Stimulated activated CD4-positive, alpha-beta T cell treated with anti-CD3 and anti-CD28 coated beads, Interleukin-2, amount 100 ng/mL, for 48 hours (primary cell): ENCODE results near the gene SYNE2.
"Not testable (repeated sequence)": the region's sequence is repeated elsewhere in the genome, so short reads cannot be mapped to it uniquely, and the experiment has no call there.

Experiments
- DNase-seq, 2 donors: peaks; one replicate each; pipeline ENCODE4 v3.0.0-alpha.2; 2020

The SYNE2 gene

DNA sequence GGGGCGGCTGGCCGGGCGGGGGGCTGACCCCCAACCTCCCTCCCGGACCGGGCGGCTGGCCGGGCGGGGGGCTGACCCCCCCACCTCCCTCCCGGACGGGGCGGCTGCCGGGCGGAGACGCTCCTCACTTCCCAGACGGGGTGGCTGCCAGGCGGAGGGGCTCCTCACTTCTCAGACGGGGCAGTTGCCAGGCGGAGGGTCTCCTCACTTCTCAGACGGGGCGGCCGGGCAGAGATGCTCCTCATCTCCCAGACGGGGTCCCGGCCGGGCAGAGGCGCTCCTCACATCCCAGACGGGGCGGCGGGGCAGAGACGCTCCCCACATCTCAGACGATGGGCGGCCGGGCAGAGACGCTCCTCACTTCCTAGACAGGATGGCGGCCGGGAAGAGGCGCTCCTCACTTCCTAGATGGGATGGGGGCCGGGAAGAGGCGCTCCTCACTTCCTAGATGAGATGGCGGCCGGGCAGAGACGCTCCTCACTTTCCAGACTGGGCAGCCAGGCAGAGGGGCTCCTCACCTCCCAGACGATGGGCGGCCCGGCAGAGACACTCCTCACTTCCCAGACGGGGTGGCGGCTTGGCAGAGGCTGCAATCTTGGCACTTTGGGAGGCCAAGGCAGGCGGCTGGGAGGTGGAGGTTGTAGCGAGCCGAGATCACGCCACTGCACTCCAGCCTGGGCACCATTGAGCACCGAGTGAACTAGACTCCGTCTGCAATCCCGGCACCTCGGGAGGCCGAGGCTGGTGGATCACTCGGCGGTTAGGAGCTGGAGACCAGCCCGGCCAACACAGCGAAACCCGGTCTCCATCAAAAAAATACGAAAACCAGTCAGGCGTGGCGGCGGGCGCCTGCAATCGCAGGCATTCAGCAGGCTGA lies 185.3 kb downstream of the SYNE2 start:
- not testable (repeated sequence) for DNase-seq

GRCh38 chr14:64038841-64039542 lies 186.2 kb downstream of the SYNE2 start:
- no peak for DNase-seq

DNA sequence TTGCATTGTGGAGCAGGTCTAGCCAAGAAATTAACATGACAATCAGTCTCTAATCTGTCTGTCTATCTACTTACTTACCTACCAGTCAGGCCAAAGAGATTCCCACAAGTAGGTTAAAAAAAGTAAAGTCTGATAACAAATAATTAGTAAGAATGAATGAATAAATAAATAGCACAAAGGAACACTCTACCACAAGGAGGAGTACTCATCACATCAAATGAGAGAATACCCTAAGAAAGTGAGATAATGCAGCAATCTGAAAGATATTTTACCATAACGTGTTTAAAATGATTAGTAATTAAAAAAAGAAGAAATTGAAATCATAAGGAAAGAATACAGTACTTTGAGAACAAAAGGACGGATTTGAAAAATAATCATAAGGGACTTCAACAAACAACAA lies 187.2 kb downstream of the SYNE2 start:
- DNase-seq = no peak

DNA sequence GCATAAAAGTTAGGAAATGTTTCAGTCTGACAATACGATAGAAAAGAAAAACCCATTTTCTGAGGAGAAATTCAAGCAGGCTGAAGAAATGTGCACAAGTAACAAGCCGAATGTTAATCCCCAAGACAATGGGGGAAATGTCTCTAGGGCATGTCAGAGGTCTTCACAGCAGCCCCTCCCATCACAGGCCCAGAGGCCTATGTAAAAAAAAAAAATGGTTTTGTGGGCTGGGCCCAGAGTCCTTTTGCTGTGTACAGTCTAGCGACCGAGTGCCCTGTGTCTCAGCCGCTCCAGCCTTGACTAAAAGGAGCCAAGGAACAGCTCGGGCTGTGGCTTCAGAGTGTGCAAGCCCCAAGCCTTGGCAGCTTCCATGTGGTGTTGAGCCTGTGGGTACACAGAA lies 190.5 kb downstream of the SYNE2 start:
- not testable (repeated sequence) for DNase-seq

- no peak for DNase-seq
Measured at GRCh38 chr14:64045091-64045490, 192.3 kb downstream of the SYNE2 start.

GRCh38 chr14:64049616-64050381 lies 197.0 kb downstream of the SYNE2 start:
- DNase-seq = no peak

- DNase-seq = no peak
Measured at GRCh38 chr14:64053694-64054669, 201.2 kb downstream of the SYNE2 start.

DNA sequence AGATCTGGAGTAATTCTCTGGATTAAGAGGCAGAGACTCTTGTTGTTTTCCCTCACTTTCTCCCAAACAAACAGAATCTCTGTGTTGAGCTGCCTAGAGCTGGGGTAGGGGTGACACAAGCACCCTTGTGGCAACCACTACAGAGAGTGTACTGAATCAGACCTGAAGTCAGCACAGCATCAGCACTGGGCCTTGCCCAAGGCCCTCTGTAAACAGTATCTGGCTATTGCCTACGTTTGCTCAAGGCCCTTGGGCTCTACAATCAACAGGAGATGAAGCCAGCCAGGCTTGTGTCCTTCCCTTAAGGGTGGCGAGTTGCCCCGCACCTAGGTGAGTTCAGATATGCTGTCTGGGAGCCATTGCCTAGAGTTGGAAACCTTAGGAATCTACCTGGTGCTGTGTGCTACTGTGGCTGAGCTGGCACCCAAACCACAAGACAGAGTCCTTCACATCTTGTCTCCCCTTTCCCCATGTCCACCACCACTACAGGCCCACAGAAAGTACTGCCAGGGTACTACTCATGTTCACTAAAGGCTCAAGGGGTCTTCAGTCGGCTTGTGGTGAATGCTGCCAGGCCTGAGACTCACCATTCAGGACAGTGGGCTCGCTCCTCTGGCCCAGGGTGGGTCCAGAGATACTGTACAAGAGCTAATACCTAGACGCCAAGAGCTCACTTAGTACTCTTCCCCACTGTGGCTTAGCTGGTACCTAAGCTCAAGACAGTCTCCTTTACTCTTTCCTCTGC lies 206.8 kb downstream of the SYNE2 start:
- no peak for DNase-seq

DNA sequence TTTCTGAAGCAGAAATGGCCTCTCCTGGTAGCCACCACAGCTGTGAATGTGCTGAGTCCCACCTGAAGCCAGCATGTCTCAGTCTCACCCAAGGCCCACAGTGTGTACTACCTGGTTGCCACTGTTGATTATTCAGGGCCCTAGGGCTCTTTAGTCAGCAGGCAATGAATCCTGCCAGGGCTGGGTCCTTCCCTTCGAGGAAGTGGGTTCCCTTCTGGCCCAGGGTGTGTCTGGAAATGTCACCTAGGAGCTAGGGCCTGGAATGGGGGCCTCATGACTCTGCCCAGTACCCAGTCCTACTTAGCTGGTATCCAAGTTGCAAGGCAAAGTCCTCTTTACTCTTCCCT lies 207.4 kb downstream of the SYNE2 start:
- no peak for DNase-seq

DNA sequence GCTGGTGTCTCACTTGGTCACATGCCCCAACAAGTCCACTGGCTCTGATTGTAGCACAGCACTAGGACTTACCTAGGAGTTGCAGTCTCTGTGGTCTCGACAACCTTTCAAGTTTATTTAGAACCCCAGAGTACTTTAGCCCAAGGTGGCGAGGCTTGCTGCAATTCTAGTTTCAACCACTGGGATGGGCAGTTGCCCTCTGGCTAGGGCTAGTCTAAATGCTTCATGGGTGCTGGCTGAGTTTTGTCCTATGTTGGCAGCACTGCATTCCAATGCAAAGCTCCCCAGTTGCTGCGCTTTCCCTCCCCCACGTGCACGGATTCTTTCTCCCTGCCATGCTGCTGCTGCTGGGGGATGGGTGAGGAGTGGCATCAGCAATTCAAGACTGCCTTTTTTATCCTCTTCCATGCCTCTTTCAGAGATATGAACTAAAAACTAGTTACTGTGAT lies 207.9 kb downstream of the SYNE2 start:
- peak; percentile 11 for DNase-seq

GRCh38 chr14:64061115-64061514 lies 208.3 kb downstream of the SYNE2 start:
- DNase-seq = no peak

GRCh38 chr14:64061706-64062105 lies 208.9 kb downstream of the SYNE2 start:
- no peak for DNase-seq

DNA sequence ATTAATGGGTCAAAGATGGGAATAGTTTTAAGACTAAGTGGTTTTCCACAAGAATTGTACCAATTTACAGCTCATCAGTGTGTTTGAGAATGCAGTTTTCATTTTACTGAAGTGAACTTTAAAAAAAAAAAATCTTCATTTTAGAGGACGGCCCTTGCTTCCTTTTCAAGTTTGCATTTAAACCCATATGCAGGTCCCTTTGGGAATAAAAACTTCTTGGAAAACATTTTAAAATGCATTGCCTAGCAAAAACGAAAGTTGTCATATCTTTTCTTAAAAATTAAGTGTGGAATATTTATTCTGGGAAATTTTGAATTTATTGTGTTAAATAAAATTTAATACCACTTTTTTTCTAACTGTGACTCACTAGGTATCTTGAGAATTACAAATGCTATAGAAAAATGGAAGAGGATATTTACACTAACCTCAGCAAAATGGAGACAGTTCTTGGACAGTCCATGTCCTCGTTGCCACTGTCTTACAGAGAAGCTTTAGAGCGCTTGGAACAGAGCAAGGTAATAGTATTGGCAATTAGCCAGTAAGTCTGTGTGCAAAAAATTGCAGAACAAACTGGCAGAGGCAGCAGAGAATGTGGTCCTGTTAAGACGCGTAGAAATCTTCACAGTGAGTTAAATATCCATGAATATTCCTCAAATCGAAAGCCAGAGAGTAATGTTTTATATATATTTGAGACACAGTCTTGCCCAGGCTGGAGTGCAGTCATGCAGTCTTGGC lies 209.7 kb downstream of the SYNE2 start:
- DNase-seq = no peak

DNA sequence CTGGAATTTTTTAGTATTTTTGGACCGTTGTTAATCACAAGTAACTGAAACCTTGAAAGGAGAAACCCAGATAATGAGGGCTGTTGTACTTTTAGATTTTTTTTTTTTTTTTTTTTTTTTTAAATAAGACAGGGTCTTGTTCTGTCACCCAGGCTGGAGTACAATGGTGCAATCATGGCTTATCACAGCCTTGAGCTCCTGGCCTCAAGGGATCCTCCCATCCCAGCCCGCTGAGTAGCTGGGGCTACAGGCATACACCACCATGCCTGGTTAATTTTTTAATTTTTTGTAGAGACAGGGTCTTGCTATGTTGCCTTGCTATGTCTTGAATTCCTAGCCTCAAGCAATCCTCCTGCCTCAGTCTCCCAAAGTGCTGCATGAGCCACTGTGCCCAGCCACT lies 211.6 kb downstream of the SYNE2 start:
- DNase-seq = no peak

DNA sequence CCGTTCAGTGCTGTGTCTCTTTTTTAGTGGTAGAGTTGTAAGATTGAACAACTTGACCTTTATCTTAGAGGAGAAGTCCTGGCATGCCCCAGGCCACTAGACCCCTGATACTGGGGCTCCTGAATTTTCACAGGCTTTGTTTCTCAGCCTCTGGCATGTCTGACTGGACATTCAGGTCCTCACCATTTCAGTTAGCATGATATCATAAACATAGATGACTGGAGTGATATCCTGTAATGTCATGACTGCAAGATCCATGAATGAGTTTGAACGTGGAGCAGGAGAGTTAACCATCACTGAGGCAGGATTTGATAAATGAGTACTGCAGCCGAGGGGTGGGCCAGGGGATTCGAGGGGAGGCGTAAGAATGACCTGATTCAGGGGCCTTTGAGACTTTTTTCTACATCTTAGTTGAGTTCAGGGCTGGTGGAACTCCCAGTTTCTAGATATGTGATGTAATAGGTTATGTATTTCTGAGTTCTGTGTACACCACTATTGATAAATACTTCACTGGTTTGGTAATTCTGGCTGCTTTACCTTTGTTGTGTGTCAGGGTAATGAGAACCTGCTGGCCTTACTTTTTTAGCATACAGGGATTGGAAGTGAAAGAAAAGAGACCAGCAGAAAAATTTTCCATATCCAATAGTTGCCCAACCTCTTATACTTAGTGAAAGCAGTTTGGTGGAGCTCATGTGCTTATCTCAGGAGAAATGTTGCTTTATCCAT lies 217.0 kb downstream of the SYNE2 start:
- DNase-seq = no peak

DNA sequence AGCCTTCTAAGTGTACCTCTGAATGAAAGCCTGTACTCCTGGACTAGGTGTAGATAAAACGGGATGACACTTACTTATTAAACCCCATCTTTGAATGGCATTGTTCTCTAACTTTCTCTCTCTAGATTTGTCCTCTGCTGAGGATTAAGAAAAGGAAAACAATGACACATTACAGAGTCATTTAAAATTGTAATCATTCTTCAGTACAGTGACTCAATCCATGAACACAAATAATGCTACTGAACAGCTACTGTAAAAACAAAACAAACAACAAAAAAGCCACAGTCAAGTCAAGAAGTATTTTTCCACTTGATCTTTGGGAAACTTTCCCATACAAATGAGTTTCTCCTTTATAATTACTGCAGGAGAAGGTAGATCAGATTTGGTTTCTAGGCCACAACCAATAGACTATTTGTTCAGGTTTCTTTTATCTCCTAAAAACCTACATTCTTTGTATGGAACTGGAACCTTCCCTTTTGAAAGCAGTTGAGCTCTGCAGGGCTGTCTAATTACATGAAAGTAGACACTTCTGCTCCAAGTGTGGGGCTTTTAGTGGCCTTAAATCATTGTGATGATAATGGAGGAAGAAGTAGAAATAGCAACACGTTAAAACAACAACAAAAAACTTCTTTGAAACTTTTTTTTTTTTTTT lies 222.3 kb downstream of the SYNE2 start:
- DNase-seq = no peak

DNA sequence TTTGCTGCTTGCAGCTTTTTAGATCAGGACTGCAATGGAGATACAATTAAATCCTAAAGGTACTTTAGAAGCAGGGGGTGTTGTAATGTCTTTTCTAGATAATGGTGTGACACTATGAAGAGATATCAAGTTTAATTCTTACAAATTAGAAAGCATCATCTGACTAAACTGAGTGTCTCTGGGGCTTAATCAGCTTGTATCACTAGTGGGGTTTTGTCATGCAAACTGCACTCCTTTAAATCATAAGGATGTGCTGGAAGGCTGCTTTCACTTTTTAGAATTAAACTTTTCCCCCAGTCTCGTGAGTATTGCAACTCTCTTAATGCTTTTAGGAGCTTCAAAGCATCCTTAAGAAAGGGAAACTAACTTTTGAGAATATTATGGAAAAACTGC lies 222.8 kb downstream of the SYNE2 start:
- DNase-seq = no peak

- no peak for DNase-seq
Measured at GRCh38 chr14:64080452-64080851, 227.6 kb downstream of the SYNE2 start.

- DNase-seq = no peak
Measured at GRCh38 chr14:64081174-64081746, 228.5 kb downstream of the SYNE2 start.
